GM18868 (cell line): Measurements from ENCODE around the gene WDR33.

Experiments
- ATAC-seq: cut with Tn5 transposase; IDR thresholded peaks from one replicate; pipeline ENCODE4 v1.9.1; 2021; ENCODE audit warnings: mild to moderate bottlenecking, moderate library complexity; ENCODE audit not compliant: unreplicated experiment

Gene WDR33

GRCh38 chr2:127721978-127722355 lies 89.0 kb downstream of the WDR33 start:
- ATAC-seq = no peak

DNA sequence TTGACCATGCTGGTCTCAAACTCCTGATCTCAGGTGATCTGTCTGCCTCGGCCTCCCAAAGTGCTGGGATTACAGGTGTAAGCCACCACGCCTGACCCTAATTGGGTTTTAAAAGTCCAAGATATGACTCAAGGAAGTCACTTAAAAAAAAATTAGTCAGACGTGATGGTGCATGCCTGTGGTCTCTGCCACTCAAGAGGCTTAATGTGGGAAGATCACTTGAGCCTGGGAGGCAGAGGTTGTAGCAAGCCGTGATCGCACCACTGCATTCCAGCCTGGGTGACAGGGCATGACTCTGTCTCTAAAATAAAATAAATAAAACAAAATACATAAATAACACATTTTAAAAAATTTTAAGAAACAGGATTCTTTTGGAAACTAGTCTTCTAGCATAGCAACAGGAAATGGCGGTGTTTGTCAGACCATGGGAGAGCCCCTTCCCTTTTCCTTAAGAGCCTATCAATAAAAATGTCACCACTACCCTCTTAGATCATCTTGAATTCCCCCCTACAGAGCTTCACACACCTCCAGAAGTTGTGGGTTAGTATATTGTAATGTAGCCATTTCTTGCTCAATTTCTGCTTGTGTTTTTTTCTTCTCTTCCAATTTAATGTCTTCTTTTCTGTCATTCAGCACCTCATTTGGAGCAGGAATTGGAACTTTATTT lies 89.5 kb downstream of the WDR33 start:
- ATAC-seq = no peak

DNA sequence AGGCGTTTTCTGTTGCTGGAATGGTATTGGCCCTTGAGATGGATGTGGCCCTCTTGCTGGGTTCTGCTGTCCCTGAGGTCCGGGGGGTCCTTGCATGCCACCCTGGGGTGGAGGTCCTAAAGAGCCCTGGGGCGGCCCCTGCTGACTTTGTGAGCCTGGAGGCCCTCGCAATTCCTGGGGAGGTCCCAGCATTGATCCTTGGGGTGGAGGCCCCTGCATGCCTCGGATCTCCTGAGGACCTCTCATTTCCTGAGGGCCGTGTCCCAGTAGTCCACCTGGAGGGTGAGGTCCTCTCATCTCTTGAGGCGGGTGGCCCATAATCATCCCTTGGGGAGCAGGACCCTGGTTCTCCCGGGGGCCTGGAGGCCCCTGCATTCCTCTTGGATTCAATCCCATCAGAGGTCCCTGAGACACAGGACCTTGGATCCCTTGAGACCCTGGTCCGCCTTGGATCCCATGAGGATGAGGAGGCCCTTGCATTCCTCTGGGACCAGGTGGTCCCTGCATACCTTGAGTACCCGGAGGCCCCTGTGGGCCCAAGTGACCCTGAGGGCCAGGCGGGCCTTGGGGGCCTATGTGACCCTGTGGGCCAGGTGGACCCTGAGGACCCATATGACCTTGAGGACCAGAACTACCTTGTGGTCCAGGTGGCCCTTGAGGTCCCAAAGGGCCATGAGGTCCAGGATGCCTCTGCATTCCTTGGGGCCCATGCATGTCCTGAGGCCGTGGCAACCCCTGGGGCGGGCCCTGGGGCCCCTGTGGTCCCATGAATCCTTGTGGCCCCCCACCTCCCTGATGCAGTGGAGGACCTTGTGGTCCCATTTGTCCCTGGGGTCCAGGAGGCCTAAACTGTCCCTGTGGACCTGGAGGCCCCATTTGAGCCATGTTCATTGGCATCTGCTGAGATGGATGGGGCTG lies 91.4 kb downstream of the WDR33 start:
- ATAC-seq = no peak

DNA sequence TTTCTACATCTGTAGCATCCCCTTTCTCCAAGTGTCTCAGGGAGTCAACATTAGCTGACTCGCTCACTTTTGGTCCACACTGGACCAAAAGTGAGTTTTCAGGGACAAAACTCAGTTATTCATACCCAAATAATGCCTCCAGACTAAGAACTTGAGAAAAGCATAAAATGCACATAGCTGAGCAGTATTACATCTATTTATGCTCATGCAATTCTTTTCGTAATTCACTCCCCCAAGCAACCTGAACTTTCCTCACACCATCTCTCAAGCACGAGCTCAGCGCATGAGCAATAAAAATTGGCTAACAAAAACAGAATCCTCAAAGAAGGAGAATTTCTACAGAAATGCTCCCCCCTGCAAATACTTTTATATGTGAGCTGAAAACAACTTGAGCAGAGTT lies 92.7 kb downstream of the WDR33 start:
- no peak for ATAC-seq

DNA sequence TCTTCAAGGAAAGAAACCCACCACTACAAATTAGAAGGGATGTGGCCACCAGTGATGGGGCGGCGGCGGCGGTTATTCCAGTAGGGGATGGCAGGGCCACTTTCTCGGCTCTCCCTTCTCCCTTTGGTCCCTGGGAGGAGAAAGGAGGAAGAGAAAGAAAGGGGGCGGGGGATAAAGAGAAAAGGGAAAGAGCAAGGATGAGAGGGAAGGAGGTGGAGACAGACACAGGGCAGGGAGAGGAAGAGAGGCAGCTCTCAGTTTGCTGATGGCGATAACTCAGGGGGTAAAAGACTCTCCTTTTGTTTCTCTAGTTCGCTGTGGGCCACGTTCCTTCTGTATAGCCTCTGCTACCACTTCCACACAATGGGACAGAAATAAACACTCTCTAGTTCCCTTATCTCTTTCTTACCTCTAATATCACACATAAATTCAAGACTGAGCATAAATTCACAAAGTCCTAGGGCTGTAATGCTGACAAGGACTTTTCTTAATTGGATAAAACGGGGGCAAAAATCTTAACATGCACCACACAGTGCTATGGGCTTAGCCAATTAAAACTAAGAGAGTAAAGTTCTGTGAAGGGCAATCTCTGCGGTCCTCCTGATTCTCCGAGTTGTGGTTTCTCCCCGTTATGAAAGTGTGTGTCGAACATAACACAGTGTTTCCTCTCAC lies 95.1 kb downstream of the WDR33 start:
- no peak for ATAC-seq

- ATAC-seq = no peak
These were observed 97.4 kb downstream of the WDR33 start for GRCh38 chr2:127713562-127713961.

DNA sequence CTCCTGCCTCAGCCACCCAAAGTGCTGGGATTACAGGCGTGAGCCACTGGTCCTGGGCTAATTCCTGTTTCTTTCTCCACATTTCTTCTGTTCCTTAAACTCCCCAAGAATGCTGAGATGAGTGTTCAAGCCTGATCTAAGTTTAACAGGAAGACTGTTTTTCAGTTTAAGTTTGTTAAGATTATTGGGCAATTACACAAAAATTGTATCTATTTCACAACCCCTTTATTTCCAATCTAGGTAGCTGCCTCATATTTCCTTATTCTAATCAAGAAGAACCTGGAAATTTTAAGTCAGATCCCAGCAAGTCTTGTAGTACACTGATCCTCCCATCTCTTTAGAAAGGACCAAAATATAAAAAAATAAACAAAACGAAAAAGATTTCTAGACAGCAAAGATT lies 98.0 kb downstream of the WDR33 start:
- no peak for ATAC-seq

DNA sequence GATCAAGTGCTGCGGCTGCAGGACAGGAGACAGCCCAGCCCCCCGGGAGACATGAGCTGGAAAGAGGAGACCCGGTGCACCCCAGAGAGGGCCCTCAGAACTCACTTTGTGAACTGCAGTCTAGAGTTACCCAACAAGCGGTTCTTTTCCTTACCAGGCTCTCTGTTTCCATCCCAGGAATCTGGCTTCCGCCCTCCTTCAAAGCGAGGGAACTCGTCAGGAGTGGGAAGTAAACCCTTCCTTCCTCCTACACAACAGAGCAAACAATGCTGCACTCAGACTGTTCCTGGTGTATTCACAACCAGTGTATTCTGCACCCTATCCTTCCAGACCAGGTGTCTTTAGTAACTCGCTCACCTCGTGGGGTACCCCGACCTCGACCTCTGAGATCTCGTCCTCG lies 101.6 kb downstream of the WDR33 start:
- no peak for ATAC-seq

DNA sequence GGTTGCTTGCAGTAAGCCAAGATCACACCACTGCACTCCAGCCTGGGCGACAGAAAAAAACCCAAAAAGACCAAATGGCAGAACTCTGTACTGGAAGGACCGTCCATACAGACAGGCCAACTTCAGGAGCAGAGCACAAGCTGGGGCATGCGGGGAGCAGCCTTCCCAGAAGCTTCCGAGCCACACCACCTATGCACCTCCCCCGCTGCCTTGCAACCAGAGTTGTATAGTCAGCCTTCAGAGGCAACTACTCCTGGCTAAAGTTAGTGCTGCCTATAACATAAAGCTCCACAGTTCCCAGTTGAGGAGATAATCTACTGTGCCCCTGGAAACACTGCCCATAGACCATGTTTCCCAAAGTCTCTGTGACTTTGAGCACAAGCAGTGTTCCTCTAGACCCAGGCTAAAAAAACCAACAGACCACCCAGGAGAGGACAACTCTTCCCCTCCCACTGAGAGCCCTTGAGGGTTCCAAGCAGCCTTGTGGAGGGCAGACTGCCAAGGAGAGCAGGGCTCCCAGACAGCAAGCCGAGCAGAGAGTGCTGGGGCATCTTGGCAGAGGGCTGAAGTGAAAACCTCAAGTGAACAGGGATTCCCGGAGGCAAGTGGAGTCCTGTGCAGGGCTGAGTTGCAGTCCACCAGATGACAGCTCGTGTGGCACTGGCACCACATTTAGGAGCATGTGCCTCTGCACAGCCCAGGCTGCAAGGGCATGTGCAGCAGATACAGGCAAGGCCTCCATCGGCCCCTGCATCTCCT lies 102.9 kb downstream of the WDR33 start:
- no peak for ATAC-seq

GRCh38 chr2:127706215-127706990 lies 104.6 kb downstream of the WDR33 start:
- no peak for ATAC-seq

- no peak for ATAC-seq
These were observed 105.4 kb downstream of the WDR33 start for GRCh38 chr2:127705391-127706065.

GRCh38 chr2:127704641-127705390 lies 106.2 kb downstream of the WDR33 start:
- ATAC-seq = no peak

DNA sequence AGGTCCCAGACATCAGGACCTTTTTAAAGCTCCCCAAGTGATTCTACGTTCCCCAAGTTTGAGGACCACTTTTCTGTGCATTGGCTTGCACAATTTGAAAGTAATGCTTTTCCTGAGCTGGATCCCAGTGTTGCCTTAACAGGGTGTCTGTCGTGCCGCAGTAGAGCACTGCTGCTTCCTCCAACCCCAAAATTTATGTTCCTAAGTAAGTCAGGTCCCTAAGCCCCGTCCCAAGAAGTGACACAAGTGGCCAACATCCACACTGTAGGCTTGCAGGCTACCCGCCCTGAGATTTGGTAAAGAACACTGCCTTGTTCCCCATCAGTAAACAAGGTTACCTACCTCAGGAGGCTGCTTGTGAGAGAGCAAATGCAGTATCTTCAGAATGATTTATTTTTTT lies 107.7 kb downstream of the WDR33 start:
- ATAC-seq = no peak

- no peak for ATAC-seq
These were observed 108.5 kb downstream of the WDR33 start for GRCh38 chr2:127702395-127703009.

DNA sequence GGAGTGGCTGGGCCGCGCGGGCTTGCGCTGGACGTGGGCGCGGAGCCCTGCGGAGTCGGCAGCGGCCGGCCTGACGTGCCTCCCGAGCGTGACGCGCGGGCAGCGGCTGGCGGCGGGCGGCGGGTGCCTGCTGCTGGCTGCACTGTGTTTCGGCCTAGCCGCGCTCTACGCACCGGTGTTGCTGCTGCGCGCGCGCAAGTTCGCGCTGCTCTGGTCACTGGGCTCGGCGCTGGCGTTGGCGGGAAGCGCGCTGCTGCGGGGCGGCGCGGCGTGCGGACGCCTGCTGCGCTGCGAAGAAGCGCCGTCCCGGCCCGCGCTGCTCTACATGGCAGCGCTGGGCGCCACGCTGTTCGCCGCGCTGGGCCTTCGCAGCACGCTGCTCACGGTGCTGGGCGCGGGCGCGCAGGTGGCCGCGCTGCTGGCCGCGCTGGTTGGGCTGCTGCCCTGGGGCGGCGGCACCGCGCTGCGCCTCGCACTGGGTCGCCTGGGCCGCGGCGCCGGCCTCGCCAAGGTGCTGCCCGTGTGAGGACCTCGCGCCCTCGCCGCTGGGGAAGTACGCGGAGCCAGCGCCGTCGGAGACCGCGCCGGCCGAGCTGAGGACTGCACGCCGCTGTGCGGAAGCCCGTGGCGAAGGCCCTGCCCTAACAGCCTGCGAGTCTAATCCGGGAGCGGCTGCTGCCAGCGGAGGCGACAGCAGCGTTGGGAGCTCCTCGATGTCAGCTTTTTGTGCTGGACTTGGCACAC lies 109.1 kb downstream of the WDR33 start:
- ATAC-seq = peak; percentile 56

- peak; percentile 75 for ATAC-seq
These were observed 109.7 kb downstream of the WDR33 start, which contains the start of gene SFT2D3 for GRCh38 chr2:127701193-127701650. Gene SFT2D3, plus strand, starts transcription at chr2:127701497. Its CDS starts 32 bp downstream, at chr2:127701529.

- ATAC-seq = peak; percentile 52
These were observed 110.3 kb downstream of the WDR33 start for GRCh38 chr2:127700527-127701192.
